Fibroblast of pulmonary artery (primary cell): Measurements from ENCODE around the gene HRH3.

Experiments used
- DNase-seq: peaks from one replicate; pipeline ENCODE4 v3.0.0-alpha.2; 2010; ENCODE audit warnings: low read depth
- H3K4me3 ChIP-seq: replicated peaks from 2 replicates; pipeline ENCODE4 v1.5.1; 2011; ENCODE audit warnings: low read depth, mild to moderate bottlenecking, control low read depth, low read length, moderate library complexity
- TF ChIP-seq, protein P1 (sequence below): IDR thresholded peaks from 2 replicates; pipeline ENCODE4 v1.5.1; 2011; ENCODE audit warnings: mild to moderate bottlenecking, control low read depth, low read length, inconsistent platforms; ENCODE audit errors: missing control alignments

HRH3 gene

DNA sequence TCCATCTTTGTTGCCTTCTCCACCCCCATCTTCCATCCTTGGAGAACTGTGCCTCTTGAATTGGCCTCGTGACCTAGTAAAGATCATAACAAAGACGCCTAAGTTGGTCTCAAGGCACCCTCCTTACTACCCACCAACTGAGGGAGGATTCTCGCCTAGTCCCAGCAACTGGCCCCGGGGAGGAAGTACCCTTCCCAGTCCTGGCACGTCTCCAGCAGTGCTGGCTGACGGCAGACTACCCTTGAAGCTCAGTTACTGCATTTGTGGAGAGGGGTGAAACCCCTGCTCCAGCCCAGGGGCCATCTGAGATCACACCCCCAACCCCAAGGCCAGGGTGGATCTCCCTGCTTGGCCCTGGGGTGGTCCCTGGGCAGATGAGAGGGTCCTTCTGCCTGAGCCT, 16.1 kb upstream of the HRH3 start:
- TF ChIP-seq, protein P1, sequence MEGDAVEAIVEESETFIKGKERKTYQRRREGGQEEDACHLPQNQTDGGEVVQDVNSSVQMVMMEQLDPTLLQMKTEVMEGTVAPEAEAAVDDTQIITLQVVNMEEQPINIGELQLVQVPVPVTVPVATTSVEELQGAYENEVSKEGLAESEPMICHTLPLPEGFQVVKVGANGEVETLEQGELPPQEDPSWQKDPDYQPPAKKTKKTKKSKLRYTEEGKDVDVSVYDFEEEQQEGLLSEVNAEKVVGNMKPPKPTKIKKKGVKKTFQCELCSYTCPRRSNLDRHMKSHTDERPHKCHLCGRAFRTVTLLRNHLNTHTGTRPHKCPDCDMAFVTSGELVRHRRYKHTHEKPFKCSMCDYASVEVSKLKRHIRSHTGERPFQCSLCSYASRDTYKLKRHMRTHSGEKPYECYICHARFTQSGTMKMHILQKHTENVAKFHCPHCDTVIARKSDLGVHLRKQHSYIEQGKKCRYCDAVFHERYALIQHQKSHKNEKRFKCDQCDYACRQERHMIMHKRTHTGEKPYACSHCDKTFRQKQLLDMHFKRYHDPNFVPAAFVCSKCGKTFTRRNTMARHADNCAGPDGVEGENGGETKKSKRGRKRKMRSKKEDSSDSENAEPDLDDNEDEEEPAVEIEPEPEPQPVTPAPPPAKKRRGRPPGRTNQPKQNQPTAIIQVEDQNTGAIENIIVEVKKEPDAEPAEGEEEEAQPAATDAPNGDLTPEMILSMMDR, result no peak
- no peak for DNase-seq
- H3K4me3 ChIP-seq, result no peak overlapping the region

DNA sequence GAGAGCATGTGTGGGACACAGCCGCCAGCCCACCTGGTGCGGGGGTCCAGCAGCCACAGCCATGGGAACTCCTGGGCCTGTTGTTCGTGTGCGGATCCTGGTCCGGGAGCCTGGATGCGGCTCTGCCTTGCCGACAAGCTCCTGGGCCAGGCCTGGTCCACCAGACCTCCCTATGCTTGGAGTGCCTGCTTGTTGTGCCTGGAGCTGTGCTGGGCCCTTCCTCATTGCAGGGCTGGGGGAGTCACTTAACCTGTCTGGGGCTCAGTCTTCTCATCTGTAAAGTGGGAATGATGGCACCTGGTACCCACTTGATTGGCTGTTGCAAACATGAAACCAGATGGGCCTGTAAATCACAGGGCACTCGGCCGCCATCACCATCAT, 15.7 kb upstream of the HRH3 start:
- no peak overlapping the region for H3K4me3 ChIP-seq
- TF ChIP-seq, protein P1, result no peak
- DNase-seq, result no peak

DNA sequence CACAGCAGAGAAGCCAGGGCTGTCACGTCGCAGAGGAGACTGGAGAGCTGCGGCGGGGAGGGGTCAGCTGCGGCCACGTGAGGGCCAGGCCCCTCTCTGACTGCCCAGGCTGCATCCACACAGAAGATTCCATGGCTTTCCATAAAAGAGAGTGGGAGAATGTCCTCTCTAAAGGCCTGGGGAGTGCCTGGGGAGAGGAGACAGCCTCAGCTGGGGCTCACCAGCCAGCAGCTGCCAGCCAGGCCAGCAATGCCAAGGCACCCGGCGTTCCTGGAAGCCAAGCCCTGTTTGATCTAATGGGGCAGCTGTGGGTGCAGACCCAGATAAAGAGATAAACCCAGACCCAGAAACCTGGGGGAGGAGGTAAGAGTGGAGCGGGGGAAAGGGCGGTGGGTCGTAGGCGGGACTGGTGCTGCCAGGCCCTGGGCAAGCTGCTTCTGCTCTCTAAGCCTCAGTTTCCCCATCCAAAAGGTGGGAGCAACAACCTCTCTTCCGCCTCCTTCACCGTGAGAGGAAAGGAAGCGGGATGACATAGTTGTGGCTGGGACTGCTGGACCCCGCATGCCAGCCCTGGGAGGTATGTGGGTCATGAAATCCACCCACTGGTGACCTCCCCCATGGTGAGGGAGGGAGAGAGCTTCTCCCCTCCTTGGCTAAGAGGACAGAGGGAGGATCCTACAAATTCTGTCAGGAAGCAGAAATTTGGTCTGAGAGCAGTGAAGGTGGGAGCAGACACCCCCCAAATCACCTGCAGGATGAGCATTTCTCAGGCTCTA, 15.1 kb upstream of the HRH3 start:
- no peak for DNase-seq
- TF ChIP-seq, protein P1, result no peak

DNA sequence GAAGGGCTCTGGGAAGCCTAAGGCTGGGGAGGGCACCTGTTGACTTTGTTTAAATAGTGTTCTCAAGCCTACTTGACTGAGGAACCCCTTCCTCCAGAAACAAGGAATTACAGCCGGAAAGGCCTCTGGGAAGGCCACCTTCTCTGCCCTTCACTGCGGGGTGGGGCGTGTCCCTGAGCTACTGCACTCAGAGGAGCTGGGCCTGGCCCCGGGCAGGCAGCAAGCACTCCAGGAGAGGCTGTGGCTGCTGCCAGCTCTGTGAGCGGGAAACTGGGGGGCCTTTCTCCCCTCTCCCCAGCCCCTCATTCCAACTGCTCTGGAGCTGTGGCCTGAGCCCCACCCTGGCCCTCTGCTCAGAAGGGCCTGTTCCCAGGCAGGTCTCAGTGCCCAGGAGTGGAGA, 14.3 kb upstream of the HRH3 start:
- H3K4me3 ChIP-seq, result no peak overlapping the region
- no peak for DNase-seq
- TF ChIP-seq, protein P1, result no peak

More for the DNA sequence above, 15.1 kb upstream of the HRH3 start:
- H3K4me3 ChIP-seq, result no peak overlapping the region

DNA sequence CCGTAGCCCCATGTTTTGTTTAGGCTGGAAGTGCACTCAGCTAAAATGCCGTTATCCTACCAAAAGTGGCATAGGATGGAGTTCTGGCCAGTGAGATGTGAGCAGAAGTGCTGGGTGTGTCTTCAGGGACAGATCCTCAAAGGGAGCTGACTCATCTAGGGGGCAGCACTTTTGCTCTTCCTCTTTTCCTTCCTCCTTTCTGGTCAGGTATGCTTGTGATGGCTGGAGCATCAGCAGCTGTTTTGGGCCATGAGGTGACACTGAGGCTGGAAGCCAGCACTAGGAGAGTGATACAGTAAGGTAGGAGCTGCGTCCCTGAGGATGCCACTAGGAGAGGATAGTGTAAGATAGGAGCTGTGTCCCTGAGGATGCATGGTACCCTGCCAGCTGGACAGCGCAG, 13.6 kb upstream of the HRH3 start:
- H3K4me3 ChIP-seq, result no peak overlapping the region
- TF ChIP-seq, protein P1, result no peak
- no peak for DNase-seq

DNA sequence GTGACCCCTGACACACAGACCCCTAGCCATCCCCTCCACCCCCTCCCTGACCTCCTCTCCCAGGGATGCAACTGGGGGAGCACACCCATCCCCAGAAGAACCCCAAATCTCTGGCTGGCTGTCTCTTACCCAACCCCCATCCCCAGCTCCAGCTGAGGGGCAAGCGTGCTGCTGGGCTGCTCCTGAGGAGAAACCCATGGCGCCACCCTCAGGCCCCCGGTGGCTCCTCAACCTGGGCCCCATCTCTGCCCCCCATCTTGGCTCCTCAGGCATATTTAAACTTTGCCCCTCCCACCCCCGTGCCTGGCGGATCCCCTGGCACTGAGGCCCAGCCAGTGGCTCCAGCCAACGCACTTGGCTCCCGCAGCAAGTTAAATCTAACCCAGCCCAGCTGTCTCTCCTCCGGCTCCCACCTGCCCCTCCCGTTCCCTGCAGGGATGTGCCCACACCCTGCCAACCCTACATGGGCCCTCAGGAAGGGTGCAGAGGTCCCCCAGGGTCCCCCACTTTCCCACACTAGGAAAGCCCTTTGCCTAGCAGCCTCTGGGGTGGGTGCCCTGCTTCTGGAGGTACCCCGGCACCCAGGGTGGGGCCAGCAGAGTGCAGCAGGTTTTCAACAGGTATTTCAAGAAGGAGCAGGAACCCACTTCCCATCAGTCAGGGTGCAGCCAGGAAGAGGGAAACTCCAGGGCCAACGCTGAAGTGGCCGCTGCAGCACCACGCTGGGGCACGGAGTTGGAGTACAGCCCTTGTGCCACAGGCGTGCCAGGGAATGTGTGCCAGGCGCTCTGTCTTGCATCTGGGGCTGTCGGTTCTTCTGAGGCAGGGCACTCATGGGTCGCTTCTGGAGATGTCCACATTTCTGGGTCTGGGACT, 12.9 kb upstream of the HRH3 start:
- no peak overlapping the region for H3K4me3 ChIP-seq
- no peak for DNase-seq
- TF ChIP-seq, protein P1, result no peak
